Upper lobe of left lung (tissue), 6 donors: ENCODE results near the gene DNAH17. TPM values are rescaled to one million over a fixed set of nuclear protein-coding genes. Genes with fewer than 3 reads are reported as not detected.

ENCODE experiments used
- ATAC-seq, 2 donors: fragments of 200-7000 bp; cut with Tn5 transposase; one replicate each; pipeline ENCODE4 v1.9.1; 2022; ENCODE audit warnings: mild to moderate bottlenecking in 2 of 2, moderate library complexity in 2 of 2; ENCODE audit not compliant: low FRiP score in 2 of 2
- DNase-seq, 2 donors: peaks; one replicate each; pipeline ENCODE4 v3.0.0-alpha.2; 2019 to 2020
- H3K27ac ChIP-seq, 4 donors: fragments of 200-600 bp; sonication (generic); one replicate each; pipeline ENCODE4 v1.5.1; 2016 to 2019
- H3K27me3 ChIP-seq, 4 donors: fragments of 200-600 bp; sonication (generic); one replicate each; pipeline ENCODE4 v1.5.1; 2017 to 2019
- H3K36me3 ChIP-seq, 4 donors: fragments of 200-600 bp; sonication (generic); one replicate each; pipeline ENCODE4 v1.5.1; 2016 to 2019
- H3K4me1 ChIP-seq, 4 donors: fragments of 200-600 bp; sonication (generic); one replicate each; pipeline ENCODE4 v1.5.1; 2018 to 2019
- H3K4me3 ChIP-seq, 4 donors: fragments of 200-600 bp; sonication (generic); one replicate each; pipeline ENCODE4 v1.5.1; 2017 to 2019; ENCODE audit warnings: mild to moderate bottlenecking in 2 of 4, moderate library complexity in 1 of 4
- H3K9me3 ChIP-seq, 4 donors: fragments of 200-600 bp; sonication (generic); one replicate each; pipeline ENCODE4 v1.5.1; 2018 to 2019
- EP300 ChIP-seq, 4 donors: sonication (generic); formaldehyde crosslinking; IDR thresholded peaks; one replicate each; pipeline ENCODE4 v1.5.1; 2017; ENCODE audit warnings: antibody characterized with exemption in 4 of 4, control low read depth in 2 of 4
- POLR2A ChIP-seq, 4 donors: fragments of 450-650 bp; IDR thresholded peaks; one replicate each; pipeline ENCODE4 v1.5.1; 2016 to 2017; ENCODE audit warnings: antibody characterized with exemption in 4 of 4, mild to moderate bottlenecking in 2 of 4
- POLR2AphosphoS5 ChIP-seq, 2 donors: sonication (generic); formaldehyde crosslinking; IDR thresholded peaks; one replicate each; pipeline ENCODE4 v1.5.1; 2017; ENCODE audit warnings: antibody characterized with exemption in 2 of 2
- WGBS, 2 donors: methylation state at CpG; one replicate each; pipeline ENCODE4 v1.1.5; 2017 to 2018; 5-methylcytosine and 5-hydroxymethylcytosine counted together
- small RNA-seq, 4 donors: library from RNA; depleted of rRNA; stranded (forward); fragments of <200 nt; gene quantifications; one replicate each; pipeline ENCODE3, GENCODE V24; 2016
- total RNA-seq, 6 donors: library from RNA; depleted of rRNA in 4 of 6; stranded (reverse); fragments of >200 nt in 4 of 6; gene quantifications; one replicate each; pipeline versions ENCODE4 v1.1.0 to v1.2.1, GENCODE V29; 2016 to 2021
- TF ChIP-seq, protein P1 (sequence below), 6 experiments: fragments of 450-650 bp in 4 of 6; fragments of 200-600 bp in 2 of 6; sonication (generic) in 2 of 6; IDR thresholded peaks; one replicate each; pipeline ENCODE4 v1.5.1; 2016 to 2019; ENCODE audit warnings: antibody characterized with exemption in 6 of 6
- donor health status: DM: no; HTN: no; CAD: no; lungs with moderate emphysema.
- donor health status: DM: no; HTN: yes; CAD: no; lungs with severe emphysema.

Gene DNAH17
- total RNA-seq, 6 donors from 2014 or later: 2.0 to 21.0 (median 3.7) TPM

DNA sequence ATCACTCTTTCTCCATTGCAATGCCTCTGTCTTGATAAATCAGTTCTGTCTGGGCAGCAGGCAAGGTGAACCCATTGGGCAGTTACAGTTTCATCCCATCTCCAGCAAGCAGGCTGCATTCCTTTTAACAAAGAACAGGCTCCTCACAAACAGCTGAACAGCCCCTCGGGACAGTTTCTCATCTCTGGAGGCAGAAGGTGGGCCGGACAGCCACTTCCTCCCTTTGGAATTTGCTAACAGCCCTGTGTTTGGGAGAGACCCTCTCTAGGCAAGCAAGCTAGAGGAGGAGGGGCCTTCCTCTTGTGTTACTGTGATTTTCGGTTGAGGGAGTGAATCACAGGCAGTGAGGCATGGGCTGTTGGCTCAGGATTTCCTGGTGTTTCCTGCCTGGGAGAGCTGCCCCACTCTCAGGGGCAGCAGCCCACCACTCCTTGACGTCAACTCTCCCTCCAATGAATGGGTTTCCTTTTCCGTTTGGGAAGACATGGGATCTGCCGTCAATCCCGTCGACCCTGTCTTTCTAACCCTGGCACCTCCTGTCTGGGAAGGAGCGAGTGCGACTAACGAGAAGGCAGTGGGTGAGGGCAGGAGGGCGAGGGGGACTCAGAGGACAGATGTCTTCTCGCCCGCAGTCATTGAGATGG, 202.4 kb downstream of the DNAH17 start:
- WGBS, 2 donors: 59 to 63% methylated on average over 12 to 14 of the region's 14 CpGs
- ATAC-seq (no peak), DNase-seq (no peak)
- Histone ChIP-seq H3K4me1 (peaks cover 38 to 48% (median 43%) of the 10 kb centered on the region in 4 donors), H3K4me3 (no peak overlapping the region), H3K9me3 (no peaks in the 10 kb centered on the region), H3K27ac (peak overlapping the region; percentile 97 to 99 (median 98)), H3K27me3 (no peaks in the 10 kb centered on the region), H3K36me3 (peaks cover 0 to under 1% (median 0%) of the 10 kb centered on the region in 4 donors)
- peak; percentile 14 to 70 for TF ChIP-seq POLR2AphosphoS5 (IDR thresholded peaks at IDR 0.05)
- TF ChIP-seq POLR2A (IDR thresholded peaks at IDR 0.05): no peak
- TF ChIP-seq EP300 (IDR thresholded peaks at IDR 0.05): peak in 3 of 4 donors; percentile 19 to 48 (median 44)

DNA sequence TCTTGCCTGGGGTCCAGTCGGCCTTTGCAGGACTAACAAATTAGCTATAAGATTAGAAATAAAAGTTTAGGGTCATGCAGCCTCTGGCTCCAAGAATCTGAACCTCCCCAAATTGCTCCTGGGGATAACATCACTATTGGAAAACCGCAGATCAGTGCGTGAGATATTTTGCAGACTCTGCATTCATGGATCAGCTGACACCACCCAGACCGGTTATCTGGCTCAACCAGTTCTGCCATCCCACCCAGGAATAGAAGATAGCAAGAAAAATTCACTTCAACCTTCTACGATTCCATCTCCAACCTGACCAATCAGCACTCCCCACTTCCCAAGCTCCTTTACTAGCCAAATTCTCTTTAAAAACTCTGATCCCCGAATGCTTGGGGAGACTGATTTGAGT, 203.0 kb downstream of the DNAH17 start:
- TF ChIP-seq EP300 (IDR thresholded peaks at IDR 0.05) (no peak), POLR2AphosphoS5 (IDR thresholded peaks at IDR 0.05) (no peak), POLR2A (IDR thresholded peaks at IDR 0.05) (no peak)
- TF ChIP-seq, protein P1, sequence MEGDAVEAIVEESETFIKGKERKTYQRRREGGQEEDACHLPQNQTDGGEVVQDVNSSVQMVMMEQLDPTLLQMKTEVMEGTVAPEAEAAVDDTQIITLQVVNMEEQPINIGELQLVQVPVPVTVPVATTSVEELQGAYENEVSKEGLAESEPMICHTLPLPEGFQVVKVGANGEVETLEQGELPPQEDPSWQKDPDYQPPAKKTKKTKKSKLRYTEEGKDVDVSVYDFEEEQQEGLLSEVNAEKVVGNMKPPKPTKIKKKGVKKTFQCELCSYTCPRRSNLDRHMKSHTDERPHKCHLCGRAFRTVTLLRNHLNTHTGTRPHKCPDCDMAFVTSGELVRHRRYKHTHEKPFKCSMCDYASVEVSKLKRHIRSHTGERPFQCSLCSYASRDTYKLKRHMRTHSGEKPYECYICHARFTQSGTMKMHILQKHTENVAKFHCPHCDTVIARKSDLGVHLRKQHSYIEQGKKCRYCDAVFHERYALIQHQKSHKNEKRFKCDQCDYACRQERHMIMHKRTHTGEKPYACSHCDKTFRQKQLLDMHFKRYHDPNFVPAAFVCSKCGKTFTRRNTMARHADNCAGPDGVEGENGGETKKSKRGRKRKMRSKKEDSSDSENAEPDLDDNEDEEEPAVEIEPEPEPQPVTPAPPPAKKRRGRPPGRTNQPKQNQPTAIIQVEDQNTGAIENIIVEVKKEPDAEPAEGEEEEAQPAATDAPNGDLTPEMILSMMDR (IDR thresholded peaks at IDR 0.05): no peak
- DNase-seq (no peak), ATAC-seq (no peak)
- no peak overlapping the region for H3K4me3 ChIP-seq
- no peaks in the 10 kb centered on the region for H3K9me3 ChIP-seq
- peak overlapping the region in 1 of 4 donors; percentile 98 for H3K27ac ChIP-seq
- WGBS, 2 donors: 80% methylated on average over 6 of the region's 6 CpGs
- no peaks in the 10 kb centered on the region for H3K36me3 ChIP-seq
- H3K4me1 ChIP-seq: peaks cover 32 to 42% (median 37%) of the 10 kb centered on the region in 4 donors
- no peaks in the 10 kb centered on the region for H3K27me3 ChIP-seq

Small RNA genes within 50 kb of the gene (small RNA-seq; reads per million reads assigned to genes)
- gene RF00415 (0 reads per million in 4 donors), gene RN7SL454P (0 reads per million in 4 donors)

Other genes with a start within 250 kb of the DNAH17 start
- 100 to 1,000 TPM in 3 of 6 donors, 10 to 100 TPM in 3; 67.1 to 173 (median 114) TPM for gene SOCS3, start 217.3 kb downstream of the DNAH17 start, total RNA-seq
- gene PGS1, start 198.7 kb downstream of the DNAH17 start, total RNA-seq: 100 to 1,000 TPM in 2 of 6 donors, 10 to 100 TPM in 4; 79.2 to 348 (median 92.3) TPM
- gene CYTH1, start 204.9 kb upstream of the DNAH17 start, total RNA-seq: 100 to 1,000 TPM; 113 to 295 (median 121) TPM